HepG2 (cell line): ENCODE measurements around the gene FAM228B. TPM values are rescaled to one million over a fixed set of nuclear protein-coding genes. Genes with fewer than 3 reads are reported as not detected.
A peak's percentile ranks its signal among the peaks of the same experiment; 100 is the strongest.

Experiments used
- HIVEP1 ChIP-seq: sonication (generic); formaldehyde crosslinking; IDR thresholded peaks from 2 replicates; pipeline ENCODE4 v1.4.0; 2020; ENCODE audit warnings: mild to moderate bottlenecking, missing genetic modification reagents
- HNRNPL ChIP-seq: fragments of 200-400 bp; formaldehyde crosslinking; IDR thresholded peaks from 2 replicates; pipeline ENCODE4 v1.6.1; 2017; ENCODE audit warnings: mild to moderate bottlenecking, low read depth, low read length
- KDM2A ChIP-seq: sonication (generic); formaldehyde crosslinking; IDR thresholded peaks from 2 replicates; pipeline ENCODE4 v1.4.0; 2020; ENCODE audit warnings: low read depth, missing genetic modification reagents, borderline replicate concordance
- MED13 ChIP-seq: sonication (generic); formaldehyde crosslinking; IDR thresholded peaks from 2 replicates; pipeline ENCODE4 v1.5.0; 2020; ENCODE audit warnings: missing genetic modification reagents
- REL ChIP-seq: sonication (generic); formaldehyde crosslinking; conservative IDR thresholded peaks from 2 replicates; pipeline ENCODE4 v1.8.0; 2022; ENCODE audit warnings: mild to moderate bottlenecking, missing genetic modification reagents, moderate library complexity
- SIX1 ChIP-seq: sonication (generic); formaldehyde crosslinking; IDR thresholded peaks from 2 replicates; pipeline ENCODE4 v1.4.0; 2020; ENCODE audit warnings: missing genetic modification reagents, borderline replicate concordance
- SMARCE1 ChIP-seq: fragments of 450-650 bp; IDR thresholded peaks from 2 replicates; pipeline ENCODE4 v1.6.1; 2017; ENCODE audit warnings: borderline replicate concordance
- TARDBP ChIP-seq: sonication (generic); formaldehyde crosslinking; IDR thresholded peaks from 2 replicates; pipeline ENCODE4 v1.8.0; 2022; ENCODE audit warnings: mild to moderate bottlenecking, missing genetic modification reagents
- TCF12 ChIP-seq, 2 experiments: fragments of 450-650 bp in 1 of 2; sonication (generic) in 1 of 2; formaldehyde crosslinking in 1 of 2; IDR thresholded peaks; 2 replicates each; pipeline versions ENCODE4 v1.6.1 to v1.8.0; 2017 to 2022; ENCODE audit warnings: antibody characterized with exemption in 1 of 2, mild to moderate bottlenecking in 1 of 2, missing genetic modification reagents in 1 of 2, moderate library complexity in 1 of 2
- TOPORS ChIP-seq: sonication (generic); formaldehyde crosslinking; IDR thresholded peaks from 2 replicates; pipeline ENCODE4 v1.8.0; 2023; ENCODE audit warnings: mild to moderate bottlenecking, missing genetic modification reagents
- ZBTB20 ChIP-seq: sonication (generic); formaldehyde crosslinking; IDR thresholded peaks from 2 replicates; pipeline ENCODE4 v1.8.1; 2023; ENCODE audit warnings: missing genetic modification reagents, low read depth, mild to moderate bottlenecking, borderline replicate concordance
- ZNF292 ChIP-seq: sonication (generic); formaldehyde crosslinking; IDR thresholded peaks from 2 replicates; pipeline ENCODE4 v1.8.1; 2022; ENCODE audit warnings: mild to moderate bottlenecking, low read depth, missing genetic modification reagents, borderline replicate concordance
- ZNF577 ChIP-seq: sonication (generic); formaldehyde crosslinking; IDR thresholded peaks from 2 replicates; pipeline ENCODE4 v1.4.0; 2020; ENCODE audit warnings: mild to moderate bottlenecking, low read depth, missing genetic modification reagents, borderline replicate concordance
- ZNF674 ChIP-seq: sonication (generic); formaldehyde crosslinking; IDR thresholded peaks from 2 replicates; pipeline ENCODE4 v1.5.0; 2020; ENCODE audit warnings: low read depth, mild to moderate bottlenecking, missing genetic modification reagents
- ZSCAN31 ChIP-seq: sonication (generic); formaldehyde crosslinking; IDR thresholded peaks from 2 replicates; pipeline ENCODE4 v1.5.0; 2020; ENCODE audit warnings: low read depth, mild to moderate bottlenecking, missing genetic modification reagents
- polyA plus RNA-seq, 8 experiments: library from polyadenylated mRNA; depleted of rRNA in 3 of 8; stranded (reverse) in 7 of 8; unstranded in 1 of 8; fragments of >200 nt; fragmentation: Illumina TruSeq in 4 of 8; extraction: Trizol in 4 of 8; gene quantifications; 2 replicates each; pipeline versions ENCODE4 v1.2.1 to v1.2.3, GENCODE V29; 2011 to 2016; ENCODE audit warnings: low read depth in 4 of 8, missing spikeins in 1 of 8, mixed read lengths in 1 of 8; ENCODE audit not compliant: insufficient read depth in 1 of 8
- total RNA-seq, 5 experiments: library from RNA; depleted of rRNA; stranded (reverse); fragments of >200 nt; fragmentation: Illumina TruSeq; extraction: Trizol; gene quantifications; 2 replicates each; pipeline ENCODE4 v1.2.3, GENCODE V29; 2016; ENCODE audit warnings: low read depth in 1 of 5
- TF ChIP-seq, protein P1 (sequence below): sonication (generic); formaldehyde crosslinking; IDR thresholded peaks from 2 replicates; pipeline ENCODE4 v1.4.0; 2020; ENCODE audit warnings: mild to moderate bottlenecking, missing genetic modification reagents, borderline replicate concordance
- TF ChIP-seq, protein P2 (sequence below): sonication (generic); formaldehyde crosslinking; IDR thresholded peaks from 2 replicates; pipeline ENCODE4 v1.5.1; 2020; ENCODE audit warnings: mild to moderate bottlenecking, missing genetic modification reagents, moderate library complexity
- TF ChIP-seq, protein P3 (sequence below): IDR thresholded peaks from 2 replicates; pipeline ENCODE4 v1.6.1; 2018; ENCODE audit warnings: missing genetic modification reagents, mild to moderate bottlenecking, missing compliant biosample characterization
- TF ChIP-seq, protein P4 (sequence below): sonication (generic); formaldehyde crosslinking; IDR thresholded peaks from 2 replicates; pipeline ENCODE4 v1.4.0; 2020; ENCODE audit warnings: missing genetic modification reagents

FAM228B gene
- total and polyA plus RNA-seq, 2 of the 13 experiments (the other 11 are each of a cell fraction or from before 2014, with no cell fraction given) = 0.79 to 1.1 TPM

DNA sequence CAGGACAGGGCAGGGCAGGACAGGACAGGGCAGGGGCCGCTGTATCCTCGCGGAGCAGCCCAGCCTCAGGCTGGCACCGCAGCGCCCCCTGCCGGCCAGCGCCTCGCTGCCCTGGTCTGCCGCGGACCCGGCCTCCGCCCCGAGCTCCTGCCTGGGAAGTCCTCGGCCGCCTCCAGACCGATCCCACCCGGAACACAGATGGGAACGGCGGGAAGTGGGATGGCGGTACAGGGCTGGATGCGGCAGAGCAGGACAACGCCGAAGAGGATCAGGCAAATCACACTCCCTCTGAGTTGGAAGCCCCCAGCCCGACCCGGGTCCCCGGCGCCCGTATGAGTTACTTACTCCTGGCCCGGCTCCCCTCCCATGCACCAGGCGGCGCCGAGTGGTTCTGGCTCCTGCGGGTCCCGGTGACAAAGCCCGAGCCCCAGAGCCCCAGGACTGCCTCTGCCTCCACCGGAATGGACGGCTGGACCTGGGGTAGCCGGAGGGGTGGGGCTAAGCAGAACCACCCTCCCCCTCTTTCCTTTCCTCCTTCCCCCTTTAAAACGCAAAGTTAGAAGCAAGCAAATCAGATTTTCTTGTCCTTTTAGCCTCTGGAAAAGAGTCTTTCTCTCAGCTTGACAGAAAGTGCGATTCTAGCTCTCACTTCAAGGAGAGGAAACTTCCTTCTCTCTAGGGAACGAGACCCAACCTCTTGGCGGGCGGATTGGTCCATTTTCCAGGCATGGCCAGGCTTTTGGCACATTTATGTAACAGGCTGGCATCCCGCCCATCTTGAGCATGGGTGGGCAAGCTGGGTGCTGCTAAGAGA lies 38.7 kb upstream of the FAM228B start, which contains the start of gene TP53I3 (continued):
- TF ChIP-seq, protein P1, sequence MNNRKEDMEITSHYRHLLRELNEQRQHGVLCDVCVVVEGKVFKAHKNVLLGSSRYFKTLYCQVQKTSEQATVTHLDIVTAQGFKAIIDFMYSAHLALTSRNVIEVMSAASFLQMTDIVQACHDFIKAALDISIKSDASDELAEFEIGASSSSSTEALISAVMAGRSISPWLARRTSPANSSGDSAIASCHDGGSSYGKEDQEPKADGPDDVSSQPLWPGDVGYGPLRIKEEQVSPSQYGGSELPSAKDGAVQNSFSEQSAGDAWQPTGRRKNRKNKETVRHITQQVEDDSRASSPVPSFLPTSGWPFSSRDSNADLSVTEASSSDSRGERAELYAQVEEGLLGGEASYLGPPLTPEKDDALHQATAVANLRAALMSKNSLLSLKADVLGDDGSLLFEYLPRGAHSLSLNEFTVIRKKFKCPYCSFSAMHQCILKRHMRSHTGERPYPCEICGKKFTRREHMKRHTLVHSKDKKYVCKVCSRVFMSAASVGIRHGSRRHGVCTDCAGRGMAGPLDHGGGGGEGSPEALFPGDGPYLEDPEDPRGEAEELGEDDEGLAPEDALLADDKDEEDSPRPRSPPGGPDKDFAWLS (CRISPR knock-in tag) = peak; percentile 73; the same call in 1 of the 2 replicates
- TF ChIP-seq SMARCE1 = no peak
- peak; percentile 89; the same call in 1 of the 2 replicates for TF ChIP-seq HNRNPL
- TF ChIP-seq, protein P2, sequence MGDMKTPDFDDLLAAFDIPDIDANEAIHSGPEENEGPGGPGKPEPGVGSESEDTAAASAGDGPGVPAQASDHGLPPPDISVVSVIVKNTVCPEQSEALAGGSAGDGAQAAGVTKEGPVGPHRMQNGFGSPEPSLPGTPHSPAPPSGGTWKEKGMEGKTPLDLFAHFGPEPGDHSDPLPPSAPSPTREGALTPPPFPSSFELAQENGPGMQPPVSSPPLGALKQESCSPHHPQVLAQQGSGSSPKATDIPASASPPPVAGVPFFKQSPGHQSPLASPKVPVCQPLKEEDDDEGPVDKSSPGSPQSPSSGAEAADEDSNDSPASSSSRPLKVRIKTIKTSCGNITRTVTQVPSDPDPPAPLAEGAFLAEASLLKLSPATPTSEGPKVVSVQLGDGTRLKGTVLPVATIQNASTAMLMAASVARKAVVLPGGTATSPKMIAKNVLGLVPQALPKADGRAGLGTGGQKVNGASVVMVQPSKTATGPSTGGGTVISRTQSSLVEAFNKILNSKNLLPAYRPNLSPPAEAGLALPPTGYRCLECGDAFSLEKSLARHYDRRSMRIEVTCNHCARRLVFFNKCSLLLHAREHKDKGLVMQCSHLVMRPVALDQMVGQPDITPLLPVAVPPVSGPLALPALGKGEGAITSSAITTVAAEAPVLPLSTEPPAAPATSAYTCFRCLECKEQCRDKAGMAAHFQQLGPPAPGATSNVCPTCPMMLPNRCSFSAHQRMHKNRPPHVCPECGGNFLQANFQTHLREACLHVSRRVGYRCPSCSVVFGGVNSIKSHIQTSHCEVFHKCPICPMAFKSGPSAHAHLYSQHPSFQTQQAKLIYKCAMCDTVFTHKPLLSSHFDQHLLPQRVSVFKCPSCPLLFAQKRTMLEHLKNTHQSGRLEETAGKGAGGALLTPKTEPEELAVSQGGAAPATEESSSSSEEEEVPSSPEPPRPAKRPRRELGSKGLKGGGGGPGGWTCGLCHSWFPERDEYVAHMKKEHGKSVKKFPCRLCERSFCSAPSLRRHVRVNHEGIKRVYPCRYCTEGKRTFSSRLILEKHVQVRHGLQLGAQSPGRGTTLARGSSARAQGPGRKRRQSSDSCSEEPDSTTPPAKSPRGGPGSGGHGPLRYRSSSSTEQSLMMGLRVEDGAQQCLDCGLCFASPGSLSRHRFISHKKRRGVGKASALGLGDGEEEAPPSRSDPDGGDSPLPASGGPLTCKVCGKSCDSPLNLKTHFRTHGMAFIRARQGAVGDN (CRISPR knock-in tag) = peak; percentile 96
- TF ChIP-seq TARDBP (CRISPR knock-in tag) = peak; percentile 92; the same call in 1 of the 2 replicates
- TF ChIP-seq, protein P3, sequence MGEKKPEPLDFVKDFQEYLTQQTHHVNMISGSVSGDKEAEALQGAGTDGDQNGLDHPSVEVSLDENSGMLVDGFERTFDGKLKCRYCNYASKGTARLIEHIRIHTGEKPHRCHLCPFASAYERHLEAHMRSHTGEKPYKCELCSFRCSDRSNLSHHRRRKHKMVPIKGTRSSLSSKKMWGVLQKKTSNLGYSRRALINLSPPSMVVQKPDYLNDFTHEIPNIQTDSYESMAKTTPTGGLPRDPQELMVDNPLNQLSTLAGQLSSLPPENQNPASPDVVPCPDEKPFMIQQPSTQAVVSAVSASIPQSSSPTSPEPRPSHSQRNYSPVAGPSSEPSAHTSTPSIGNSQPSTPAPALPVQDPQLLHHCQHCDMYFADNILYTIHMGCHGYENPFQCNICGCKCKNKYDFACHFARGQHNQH (CRISPR knock-in tag) = peak; percentile 81
- peak; percentile 87; the same call in 1 of the 2 replicates for TF ChIP-seq ZNF674
- TF ChIP-seq, protein P4, sequence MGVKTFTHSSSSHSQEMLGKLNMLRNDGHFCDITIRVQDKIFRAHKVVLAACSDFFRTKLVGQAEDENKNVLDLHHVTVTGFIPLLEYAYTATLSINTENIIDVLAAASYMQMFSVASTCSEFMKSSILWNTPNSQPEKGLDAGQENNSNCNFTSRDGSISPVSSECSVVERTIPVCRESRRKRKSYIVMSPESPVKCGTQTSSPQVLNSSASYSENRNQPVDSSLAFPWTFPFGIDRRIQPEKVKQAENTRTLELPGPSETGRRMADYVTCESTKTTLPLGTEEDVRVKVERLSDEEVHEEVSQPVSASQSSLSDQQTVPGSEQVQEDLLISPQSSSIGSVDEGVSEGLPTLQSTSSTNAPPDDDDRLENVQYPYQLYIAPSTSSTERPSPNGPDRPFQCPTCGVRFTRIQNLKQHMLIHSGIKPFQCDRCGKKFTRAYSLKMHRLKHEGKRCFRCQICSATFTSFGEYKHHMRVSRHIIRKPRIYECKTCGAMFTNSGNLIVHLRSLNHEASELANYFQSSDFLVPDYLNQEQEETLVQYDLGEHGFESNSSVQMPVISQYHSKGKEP = no peak
- TF ChIP-seq ZBTB20 = no peak
- peak; percentile 93 for TF ChIP-seq KDM2A (CRISPR knock-in tag)
- peak; percentile 96 for TF ChIP-seq TOPORS (CRISPR knock-in tag)
- peak; percentile 98 for TF ChIP-seq ZSCAN31 (CRISPR knock-in tag)
- peak; percentile 12; the same call in 1 of the 2 replicates for TF ChIP-seq ZNF292 (CRISPR knock-in tag)
- TF ChIP-seq MED13 = peak; percentile 36; the same call in 1 of the 2 replicates
- TF ChIP-seq TCF12 (IDR thresholded peaks at IDR 0.05) = no peak
- no peak for TF ChIP-seq TCF12 (CRISPR knock-in tag; IDR thresholded peaks at IDR 0.05)
- peak; percentile 34; the same call in 1 of the 2 replicates for TF ChIP-seq HIVEP1 (CRISPR knock-in tag)
- TF ChIP-seq ZNF577 = no peak
- TF ChIP-seq REL (CRISPR knock-in tag) = peak; percentile 56; the same call in 1 of the 2 replicates
- no peak for TF ChIP-seq SIX1
